IPS-20b (cell line): ENCODE data around the gene ALPK3.

Experiments used
- H3K27ac ChIP-seq: one replicate; pipeline ENCODE4 v1.5.1; 2013; ENCODE audit warnings: low read length
- H3K27me3 ChIP-seq: 2 replicates; pipeline ENCODE4 v1.6.1; 2013; ENCODE audit warnings: mild to moderate bottlenecking, low read length, inconsistent platforms; ENCODE audit not compliant: insufficient read depth
- H3K36me3 ChIP-seq: 2 replicates; pipeline ENCODE4 v1.6.1; 2013; ENCODE audit warnings: low read depth, mild to moderate bottlenecking, inconsistent platforms, low read length, moderate library complexity; ENCODE audit not compliant: insufficient read depth
- H3K4me1 ChIP-seq: 2 replicates; pipeline ENCODE4 v1.6.1; 2013; ENCODE audit warnings: mild to moderate bottlenecking, control low read depth, inconsistent platforms, low read length, moderate library complexity; ENCODE audit not compliant: insufficient read depth
- H3K4me3 ChIP-seq: 2 replicates; pipeline ENCODE4 v1.5.1; 2013; ENCODE audit warnings: mild to moderate bottlenecking, low read length, inconsistent platforms
- H3K9ac ChIP-seq: 2 replicates; pipeline ENCODE4 v1.6.1; 2013; ENCODE audit warnings: low read depth, mild to moderate bottlenecking, inconsistent platforms, low read length, moderate library complexity
- H3K9me3 ChIP-seq: 2 replicates; pipeline ENCODE4 v1.6.1; 2013; ENCODE audit warnings: mild to moderate bottlenecking, low read depth, low read length, inconsistent platforms; ENCODE audit not compliant: insufficient read depth

The ALPK3 gene

DNA sequence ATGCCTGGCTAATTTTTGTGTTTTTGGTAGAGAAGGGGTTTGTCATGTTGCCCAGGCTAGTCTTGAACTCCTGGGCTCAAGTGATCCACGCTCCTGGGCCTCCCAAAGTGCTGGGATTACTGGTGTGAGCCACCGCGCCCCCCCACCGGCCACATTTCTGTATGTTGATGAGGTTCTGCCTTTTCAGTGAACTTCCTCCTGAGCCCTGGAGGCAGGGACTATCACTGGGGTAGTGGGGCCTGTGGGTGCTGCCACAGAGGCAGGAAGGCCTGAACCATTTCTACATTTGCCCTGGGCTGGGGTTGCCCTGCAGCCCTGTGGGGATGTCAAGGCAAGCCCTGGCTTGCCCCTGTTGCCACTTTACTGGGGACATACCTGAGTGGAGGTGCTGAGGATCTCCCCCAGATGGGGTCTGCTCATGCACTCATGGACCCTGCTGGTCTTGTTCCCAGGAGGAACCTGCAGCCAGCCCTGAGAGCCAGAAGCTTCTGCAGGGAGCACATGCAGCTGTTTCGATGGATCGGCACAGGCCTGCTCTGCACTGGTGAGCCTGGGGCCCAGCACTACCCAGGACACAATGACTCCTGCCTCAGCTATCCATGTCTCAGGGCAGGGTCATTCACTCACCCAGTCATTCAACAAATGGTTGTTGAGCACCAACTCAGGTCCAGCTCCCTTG is 73.0 kb downstream of the ALPK3 start:
- Histone ChIP-seq H3K9me3 (no peaks in the 10 kb centered on the region), H3K27me3 (no peaks in the 10 kb centered on the region; the same call in 1 of the 2 replicates), H3K36me3 (no peaks in the 10 kb centered on the region), H3K4me3 (no peak overlapping the region), H3K4me1 (no peaks in the 10 kb centered on the region), H3K27ac (no peak overlapping the region), H3K9ac (no peak overlapping the region)

DNA sequence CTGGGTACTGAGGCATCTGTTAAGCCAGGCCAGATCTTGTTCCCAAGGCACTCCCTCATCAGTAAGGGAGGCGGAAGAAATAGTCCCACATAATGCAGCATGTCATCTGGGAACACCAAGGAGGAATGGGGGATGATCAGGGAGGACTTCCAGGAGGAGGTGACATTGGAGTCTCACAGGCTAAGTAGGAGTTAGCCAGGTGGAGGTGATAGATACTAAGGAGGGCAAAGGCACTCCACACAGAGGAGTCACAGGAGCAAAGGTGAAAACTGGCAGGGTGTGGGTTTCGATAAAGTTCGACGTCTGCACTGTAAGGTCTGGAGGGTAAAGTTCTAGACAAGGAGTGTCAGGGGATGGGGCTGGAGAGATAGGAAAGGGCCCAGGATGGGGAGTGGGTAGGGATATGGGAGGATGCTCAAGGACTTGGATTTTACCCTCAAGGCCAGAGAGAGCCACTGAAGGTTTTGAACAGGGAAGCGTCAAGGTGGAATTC is 73.6 kb downstream of the ALPK3 start:
- Histone ChIP-seq H3K4me1 (no peaks in the 10 kb centered on the region), H3K36me3 (no peaks in the 10 kb centered on the region), H3K9ac (no peak overlapping the region), H3K4me3 (no peak overlapping the region), H3K27me3 (no peaks in the 10 kb centered on the region; the same call in 1 of the 2 replicates), H3K27ac (no peak overlapping the region), H3K9me3 (no peaks in the 10 kb centered on the region)

DNA sequence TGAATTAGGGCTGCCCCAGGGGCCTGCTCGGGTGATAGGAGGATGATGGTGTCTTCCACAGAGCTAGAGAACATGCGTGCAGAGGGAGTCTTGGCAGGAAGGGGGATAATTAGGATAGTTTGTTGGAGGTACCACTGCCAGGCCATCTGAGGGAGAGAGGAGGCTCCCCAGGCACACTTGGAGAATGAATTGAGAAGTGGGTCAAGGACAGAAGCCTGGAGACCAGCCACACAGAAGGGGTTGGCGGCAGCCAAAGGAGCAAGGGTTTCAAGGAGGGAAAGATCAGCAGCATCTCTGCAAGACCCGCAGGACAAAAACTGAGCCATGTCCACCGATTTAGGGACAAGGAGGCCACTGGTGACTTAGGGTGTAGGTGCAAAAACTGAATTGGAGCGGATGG is 74.2 kb downstream of the ALPK3 start:
- no peaks in the 10 kb centered on the region for H3K9me3 ChIP-seq
- H3K36me3 ChIP-seq: no peaks in the 10 kb centered on the region
- H3K27me3 ChIP-seq: no peaks in the 10 kb centered on the region; the same call in 1 of the 2 replicates
- H3K9ac ChIP-seq: no peak overlapping the region
- H3K4me1 ChIP-seq: no peaks in the 10 kb centered on the region
- no peak overlapping the region for H3K4me3 ChIP-seq
- no peak overlapping the region for H3K27ac ChIP-seq

DNA sequence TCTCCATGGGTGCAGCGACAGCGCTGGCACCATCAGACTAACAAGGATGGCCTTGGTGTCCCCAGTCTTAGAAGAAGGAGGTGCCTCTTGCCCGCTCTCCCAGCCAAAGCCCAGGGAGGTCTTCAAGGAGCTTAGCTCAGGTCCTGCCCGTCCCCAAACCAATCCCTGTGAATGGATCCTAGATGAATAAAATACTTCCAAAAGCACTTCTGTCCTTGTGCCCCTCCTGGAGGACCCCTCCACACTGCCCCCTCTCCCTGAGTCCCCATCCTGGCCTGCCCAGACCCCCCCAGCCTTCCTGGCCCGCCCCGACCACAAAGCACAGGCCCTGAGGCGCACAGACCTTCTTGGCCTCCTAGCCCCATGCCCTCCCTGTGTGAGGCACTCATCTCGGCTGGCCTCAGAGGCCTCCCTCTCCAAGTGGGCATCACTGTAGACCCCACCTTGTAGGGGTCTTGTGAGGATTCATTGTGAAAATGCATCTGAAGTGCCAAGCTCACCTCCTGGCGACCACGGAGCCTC is 75.7 kb downstream of the ALPK3 start:
- no peak overlapping the region for H3K4me3 ChIP-seq
- no peak overlapping the region for H3K9ac ChIP-seq
- H3K36me3 ChIP-seq: no peaks in the 10 kb centered on the region
- no peaks in the 10 kb centered on the region for H3K4me1 ChIP-seq
- no peaks in the 10 kb centered on the region for H3K9me3 ChIP-seq
- H3K27me3 ChIP-seq: no peaks in the 10 kb centered on the region
- no peak overlapping the region for H3K27ac ChIP-seq

DNA sequence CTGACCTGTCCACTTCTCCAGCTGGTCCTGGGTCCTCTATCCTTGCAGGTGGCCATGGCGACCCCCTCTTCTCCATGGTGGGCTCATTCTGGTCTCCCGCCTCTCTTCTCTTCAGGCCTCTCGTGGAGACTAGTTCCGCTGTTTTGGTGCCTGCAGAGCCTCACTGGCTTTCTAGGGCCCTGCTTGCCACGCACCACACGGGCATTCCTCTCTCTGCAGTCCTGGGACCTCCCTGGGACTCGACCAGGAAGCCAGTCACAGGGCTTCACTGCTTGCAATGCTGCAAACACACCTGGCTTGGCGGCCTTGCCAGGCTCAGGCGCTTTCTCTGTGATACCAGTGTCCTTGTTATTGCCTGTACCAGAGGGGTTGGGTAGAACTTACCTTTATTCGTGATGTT is 76.5 kb downstream of the ALPK3 start:
- Histone ChIP-seq H3K36me3 (no peaks in the 10 kb centered on the region), H3K9ac (no peak overlapping the region), H3K4me3 (no peak overlapping the region), H3K4me1 (no peaks in the 10 kb centered on the region), H3K9me3 (no peaks in the 10 kb centered on the region), H3K27me3 (no peaks in the 10 kb centered on the region), H3K27ac (no peak overlapping the region)

DNA sequence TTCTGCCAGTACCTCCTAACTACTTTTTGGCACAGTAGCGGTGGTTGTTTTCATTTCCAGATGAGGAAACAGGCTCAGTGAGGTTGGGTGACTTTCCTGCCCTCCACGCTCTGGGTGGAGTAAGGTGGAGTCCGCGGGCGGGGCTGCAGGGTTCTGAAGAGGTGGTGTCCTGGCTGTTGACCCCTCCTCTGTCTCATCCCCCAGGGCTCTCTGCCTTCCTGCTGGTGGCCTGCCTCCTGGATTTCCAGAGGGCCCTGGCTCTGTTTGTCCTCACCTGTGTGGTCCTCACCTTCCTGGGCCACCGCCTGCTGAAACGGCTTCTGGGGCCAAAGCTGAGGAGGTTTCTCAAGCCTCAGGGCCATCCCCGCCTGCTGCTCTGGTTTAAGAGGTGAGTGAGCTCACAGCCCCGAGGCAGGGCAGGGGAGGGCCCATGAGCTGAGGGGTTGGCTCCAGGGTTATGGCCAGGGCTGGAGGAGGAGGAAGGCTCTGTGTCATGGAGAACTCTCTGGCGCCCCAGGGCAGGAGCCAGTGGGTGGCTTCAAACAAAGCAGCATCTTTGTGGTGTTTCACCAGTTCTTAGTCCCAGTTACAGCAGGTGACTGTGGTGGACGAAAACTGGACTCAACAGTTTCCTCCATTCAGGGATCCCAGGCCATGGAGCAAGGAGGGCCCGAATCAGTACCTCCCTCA is 77.7 kb downstream of the ALPK3 start:
- no peak overlapping the region for H3K27ac ChIP-seq
- H3K4me3 ChIP-seq: no peak overlapping the region
- H3K9me3 ChIP-seq: no peaks in the 10 kb centered on the region

DNA sequence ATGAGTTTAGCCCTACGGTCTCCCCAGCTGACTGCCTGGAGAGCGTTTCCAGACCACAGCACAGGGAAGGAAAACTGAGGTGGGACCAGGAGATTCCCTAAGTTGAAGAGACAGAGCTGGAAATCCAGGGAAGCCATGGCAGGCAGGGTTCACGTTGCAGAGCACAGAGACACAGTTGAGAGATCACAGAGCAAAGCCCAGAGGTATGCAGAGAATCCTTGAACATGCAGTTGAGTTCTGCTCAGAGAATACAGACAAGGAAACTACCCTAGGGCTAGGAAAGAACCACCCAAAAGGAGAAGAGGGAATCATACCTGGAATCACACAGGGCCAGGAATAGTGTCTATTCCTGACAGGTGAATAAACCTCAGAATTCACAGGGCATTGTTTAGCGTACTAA is 81.6 kb downstream of the ALPK3 start:
- Histone ChIP-seq H3K27me3 (no peaks in the 10 kb centered on the region), H3K9ac (no peak overlapping the region), H3K4me3 (no peak overlapping the region), H3K4me1 (no peaks in the 10 kb centered on the region), H3K9me3 (no peaks in the 10 kb centered on the region), H3K36me3 (no peaks in the 10 kb centered on the region), H3K27ac (no peak overlapping the region)

More for the DNA sequence above, 77.7 kb downstream of the ALPK3 start:
- Histone ChIP-seq H3K9ac (no peak overlapping the region), H3K27me3 (no peaks in the 10 kb centered on the region), H3K4me1 (no peaks in the 10 kb centered on the region), H3K36me3 (no peaks in the 10 kb centered on the region)

DNA sequence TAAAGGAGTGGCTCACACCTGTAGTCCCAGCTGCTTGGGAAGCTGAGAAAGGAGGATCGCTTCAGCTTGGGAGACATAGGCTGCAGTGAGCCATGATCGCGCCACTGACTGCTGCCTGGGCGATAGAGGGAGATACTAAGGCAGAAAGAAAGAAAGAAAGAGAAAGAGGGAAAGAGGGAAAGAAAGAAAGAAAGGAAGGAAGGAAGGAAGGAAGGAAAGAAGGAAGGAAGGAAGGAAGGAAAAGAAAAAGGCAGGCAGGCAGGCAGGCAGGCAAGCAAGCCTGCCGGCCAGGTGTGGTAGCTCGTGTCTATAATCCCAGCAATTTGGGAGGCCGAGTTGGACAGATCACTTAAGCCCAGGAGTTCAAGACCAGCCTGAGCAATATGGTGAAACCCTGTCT is 82.6 kb downstream of the ALPK3 start:
- H3K4me3 ChIP-seq: no peak overlapping the region
- H3K27me3 ChIP-seq: no peaks in the 10 kb centered on the region
- H3K9ac ChIP-seq: no peak overlapping the region
- no peak overlapping the region for H3K27ac ChIP-seq
- H3K36me3 ChIP-seq: no peaks in the 10 kb centered on the region
- H3K9me3 ChIP-seq: no peaks in the 10 kb centered on the region
- no peaks in the 10 kb centered on the region for H3K4me1 ChIP-seq

DNA sequence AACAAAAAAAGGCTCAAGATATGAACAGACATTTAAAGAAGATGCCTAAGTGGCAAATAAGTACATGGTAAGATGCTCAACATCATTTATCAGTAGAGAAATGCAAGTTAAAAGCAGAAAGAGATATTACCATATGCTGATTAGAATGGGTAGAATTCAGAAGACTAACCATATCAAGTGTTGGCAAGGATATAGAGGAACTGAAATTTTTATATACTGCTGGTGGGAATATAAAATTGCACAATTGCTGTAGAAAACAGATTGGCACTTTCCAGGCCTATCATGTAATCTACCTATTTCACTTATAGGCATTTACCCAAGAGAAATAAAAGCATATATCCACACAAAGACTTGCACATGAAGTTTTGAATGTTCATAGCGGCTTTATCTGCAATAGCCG is 84.4 kb downstream of the ALPK3 start:
- H3K27ac ChIP-seq: no peak overlapping the region
- H3K36me3 ChIP-seq: no peaks in the 10 kb centered on the region
- H3K27me3 ChIP-seq: no peaks in the 10 kb centered on the region
- no peaks in the 10 kb centered on the region for H3K4me1 ChIP-seq
- H3K4me3 ChIP-seq: no peak overlapping the region
- H3K9me3 ChIP-seq: no peaks in the 10 kb centered on the region
- H3K9ac ChIP-seq: no peak overlapping the region

DNA sequence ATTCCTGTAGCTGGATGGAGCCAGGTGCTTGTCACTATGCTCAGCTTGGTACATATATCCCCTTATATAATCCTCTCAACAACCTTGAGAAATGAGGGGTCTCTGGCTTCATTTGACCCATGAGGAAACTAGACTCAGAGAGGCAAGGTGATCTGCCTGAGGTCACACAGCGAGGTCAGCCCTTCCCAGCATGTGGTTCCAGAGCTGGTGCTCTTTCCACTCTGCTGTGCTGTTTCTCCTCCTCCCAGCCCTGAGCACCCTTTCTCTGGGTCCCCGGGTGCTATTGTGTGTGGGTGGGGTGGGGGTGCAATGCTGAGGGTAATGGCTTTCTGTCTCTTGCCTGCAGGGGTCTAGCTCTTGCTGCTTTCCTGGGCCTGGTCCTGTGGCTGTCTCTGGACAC is 86.6 kb downstream of the ALPK3 start:
- Histone ChIP-seq H3K4me3 (no peak overlapping the region), H3K9ac (no peak overlapping the region), H3K36me3 (no peaks in the 10 kb centered on the region), H3K27me3 (no peaks in the 10 kb centered on the region), H3K27ac (no peak overlapping the region), H3K4me1 (no peaks in the 10 kb centered on the region; the same call in 1 of the 2 replicates), H3K9me3 (no peaks in the 10 kb centered on the region)

DNA sequence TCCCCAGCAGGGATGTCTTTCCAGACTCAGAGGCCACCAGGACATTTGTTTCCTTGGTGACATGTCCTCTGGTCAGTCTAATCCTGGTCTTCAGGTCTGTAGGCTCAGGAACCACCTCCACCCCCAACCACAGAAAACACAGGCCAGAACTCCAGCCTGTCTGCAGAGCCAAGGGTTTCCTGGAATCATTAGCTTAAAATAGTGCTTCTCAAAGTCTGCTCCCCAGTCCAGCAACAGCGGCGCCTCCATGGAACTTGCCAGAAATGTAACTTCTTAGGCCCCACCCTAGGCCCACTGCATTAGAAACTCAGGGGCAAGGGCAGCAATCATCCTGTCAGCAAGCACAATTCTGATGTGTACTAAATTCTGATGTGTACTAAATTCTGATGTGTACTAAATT is 87.3 kb downstream of the ALPK3 start:
- Histone ChIP-seq H3K9ac (no peak overlapping the region), H3K27ac (no peak overlapping the region), H3K36me3 (no peaks in the 10 kb centered on the region), H3K4me3 (no peak overlapping the region), H3K9me3 (no peaks in the 10 kb centered on the region), H3K4me1 (no peaks in the 10 kb centered on the region; the same call in 1 of the 2 replicates), H3K27me3 (no peaks in the 10 kb centered on the region)
